Gastroesophageal sphincter (tissue), 3 donors: ENCODE data around the gene HAUS7.

Experiments used
- EP300 ChIP-seq: sonication (generic); formaldehyde crosslinking; IDR thresholded peaks from one replicate; pipeline ENCODE4 v1.6.1; 2017; ENCODE audit warnings: antibody characterized with exemption, mild to moderate bottlenecking
- POLR2A ChIP-seq, 2 donors: fragments of 450-650 bp; IDR thresholded peaks; one replicate each; pipeline ENCODE4 v1.6.1; 2017; ENCODE audit warnings: antibody characterized with exemption in 2 of 2, mild to moderate bottlenecking in 2 of 2, moderate library complexity in 1 of 2
- TF ChIP-seq, protein P1 (sequence below), 4 experiments: fragments of 200-600 bp in 2 of 4; fragments of 450-650 bp in 2 of 4; sonication (generic) in 1 of 4; IDR thresholded peaks; one replicate each; pipeline ENCODE4 v1.5.1; 2017 to 2019; ENCODE audit warnings: antibody characterized with exemption in 4 of 4, mild to moderate bottlenecking in 2 of 4, moderate library complexity in 2 of 4

DNA sequence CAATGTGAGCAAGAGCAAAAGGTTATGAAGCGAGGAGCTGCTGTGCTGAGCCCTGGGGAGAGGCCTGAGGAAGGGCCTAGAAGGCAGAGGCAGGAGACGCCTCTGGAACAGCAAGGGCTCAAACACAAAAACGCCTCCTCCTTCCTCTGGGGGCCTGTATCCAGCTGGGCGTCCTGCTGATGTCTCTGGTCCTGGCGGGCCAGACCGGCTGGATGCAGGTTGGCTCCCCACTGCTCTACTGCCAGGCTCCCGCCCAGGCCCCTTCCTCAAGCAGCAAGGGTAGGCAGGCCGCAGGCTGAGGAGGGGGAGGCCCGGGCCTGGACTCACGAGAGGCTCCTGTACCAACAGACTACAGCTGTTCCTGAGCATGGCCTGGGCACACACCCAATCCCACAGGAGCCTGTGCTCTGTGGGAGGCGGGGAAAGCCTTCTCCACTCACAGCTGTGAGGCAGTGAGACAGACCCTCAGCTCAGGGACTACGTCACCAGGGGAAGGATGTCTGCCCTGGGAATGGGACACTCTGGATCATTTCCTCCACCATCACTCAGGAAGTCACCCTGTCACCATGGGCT is 2.3 kb downstream of the HAUS7 start:
- TF ChIP-seq, protein P1, sequence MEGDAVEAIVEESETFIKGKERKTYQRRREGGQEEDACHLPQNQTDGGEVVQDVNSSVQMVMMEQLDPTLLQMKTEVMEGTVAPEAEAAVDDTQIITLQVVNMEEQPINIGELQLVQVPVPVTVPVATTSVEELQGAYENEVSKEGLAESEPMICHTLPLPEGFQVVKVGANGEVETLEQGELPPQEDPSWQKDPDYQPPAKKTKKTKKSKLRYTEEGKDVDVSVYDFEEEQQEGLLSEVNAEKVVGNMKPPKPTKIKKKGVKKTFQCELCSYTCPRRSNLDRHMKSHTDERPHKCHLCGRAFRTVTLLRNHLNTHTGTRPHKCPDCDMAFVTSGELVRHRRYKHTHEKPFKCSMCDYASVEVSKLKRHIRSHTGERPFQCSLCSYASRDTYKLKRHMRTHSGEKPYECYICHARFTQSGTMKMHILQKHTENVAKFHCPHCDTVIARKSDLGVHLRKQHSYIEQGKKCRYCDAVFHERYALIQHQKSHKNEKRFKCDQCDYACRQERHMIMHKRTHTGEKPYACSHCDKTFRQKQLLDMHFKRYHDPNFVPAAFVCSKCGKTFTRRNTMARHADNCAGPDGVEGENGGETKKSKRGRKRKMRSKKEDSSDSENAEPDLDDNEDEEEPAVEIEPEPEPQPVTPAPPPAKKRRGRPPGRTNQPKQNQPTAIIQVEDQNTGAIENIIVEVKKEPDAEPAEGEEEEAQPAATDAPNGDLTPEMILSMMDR (IDR thresholded peaks at IDR 0.05), result no peak
- TF ChIP-seq EP300 (no peak), POLR2A (IDR thresholded peaks at IDR 0.05) (no peak)
